GM18867 (cell line): ENCODE results near the gene ERCC8.
"Not testable (repeated sequence)": the region's sequence is repeated elsewhere in the genome, so short reads cannot be mapped to it uniquely, and the experiment has no call there.

ENCODE experiments used
- ATAC-seq: cut with Tn5 transposase; IDR thresholded peaks from one replicate; pipeline ENCODE4 v1.9.1; 2021; ENCODE audit warnings: mild to moderate bottlenecking, moderate library complexity; ENCODE audit not compliant: unreplicated experiment

Gene ERCC8

GRCh38 chr5:60918466-60918865, 26.4 kb downstream of the ERCC8 start:
- ATAC-seq = no peak

GRCh38 chr5:60916646-60917045, 28.2 kb downstream of the ERCC8 start:
- ATAC-seq = no peak

- ATAC-seq = no peak
Observed at GRCh38 chr5:60903356-60903755, 41.5 kb downstream of the ERCC8 start.

- ATAC-seq = no peak
Observed at GRCh38 chr5:60896991-60897390, 47.9 kb downstream of the ERCC8 start.

- no peak for ATAC-seq
Observed at GRCh38 chr5:60893521-60893920, 51.3 kb downstream of the ERCC8 start.

GRCh38 chr5:60891667-60892066, 53.2 kb downstream of the ERCC8 start:
- ATAC-seq = no peak

GRCh38 chr5:60888359-60889061, 56.4 kb downstream of the ERCC8 start:
- no peak for ATAC-seq

GRCh38 chr5:60887746-60888145, 57.1 kb downstream of the ERCC8 start:
- ATAC-seq = no peak

GRCh38 chr5:60887096-60887495, 57.8 kb downstream of the ERCC8 start:
- no peak for ATAC-seq

GRCh38 chr5:60886158-60886557, 58.7 kb downstream of the ERCC8 start:
- no peak for ATAC-seq

- no peak for ATAC-seq
Observed at GRCh38 chr5:60883229-60883628, 61.6 kb downstream of the ERCC8 start.

- no peak for ATAC-seq
Observed at GRCh38 chr5:60872892-60873291, 72.0 kb downstream of the ERCC8 start.

- no peak for ATAC-seq
Observed at GRCh38 chr5:60870857-60871256, 74.0 kb downstream of the ERCC8 start.

GRCh38 chr5:60860572-60860971, 84.3 kb downstream of the ERCC8 start:
- ATAC-seq = not testable (repeated sequence)

GRCh38 chr5:60856066-60856465, 88.8 kb downstream of the ERCC8 start:
- ATAC-seq = no peak

GRCh38 chr5:60852940-60853339, 91.9 kb downstream of the ERCC8 start:
- ATAC-seq = no peak

GRCh38 chr5:60852317-60852716, 92.6 kb downstream of the ERCC8 start:
- ATAC-seq = no peak

GRCh38 chr5:60851626-60852025, 93.2 kb downstream of the ERCC8 start:
- no peak for ATAC-seq

GRCh38 chr5:60846298-60846697, 98.6 kb downstream of the ERCC8 start:
- ATAC-seq = no peak

GRCh38 chr5:60843936-60844905, 100.6 kb downstream of the ERCC8 start, which contains the start of gene ELOVL7:
TSS of gene ELOVL7 (minus strand) at chr5:60844269. CDS start at chr5:60787397, 56,872 bp downstream.
- peak; percentile 98 for ATAC-seq

GRCh38 chr5:60843386-60843935, 101.4 kb downstream of the ERCC8 start:
- ATAC-seq = peak; percentile 21
